HG03432 (cell line): ENCODE measurements around the gene CSF2.
A peak's percentile ranks its signal among the peaks of the same experiment; 100 is the strongest.

ENCODE experiments used
- ATAC-seq: cut with Tn5 transposase; IDR thresholded peaks from one replicate; pipeline ENCODE4 v1.9.1; 2021; ENCODE audit warnings: mild to moderate bottlenecking, moderate library complexity; ENCODE audit not compliant: unreplicated experiment

Gene CSF2

DNA sequence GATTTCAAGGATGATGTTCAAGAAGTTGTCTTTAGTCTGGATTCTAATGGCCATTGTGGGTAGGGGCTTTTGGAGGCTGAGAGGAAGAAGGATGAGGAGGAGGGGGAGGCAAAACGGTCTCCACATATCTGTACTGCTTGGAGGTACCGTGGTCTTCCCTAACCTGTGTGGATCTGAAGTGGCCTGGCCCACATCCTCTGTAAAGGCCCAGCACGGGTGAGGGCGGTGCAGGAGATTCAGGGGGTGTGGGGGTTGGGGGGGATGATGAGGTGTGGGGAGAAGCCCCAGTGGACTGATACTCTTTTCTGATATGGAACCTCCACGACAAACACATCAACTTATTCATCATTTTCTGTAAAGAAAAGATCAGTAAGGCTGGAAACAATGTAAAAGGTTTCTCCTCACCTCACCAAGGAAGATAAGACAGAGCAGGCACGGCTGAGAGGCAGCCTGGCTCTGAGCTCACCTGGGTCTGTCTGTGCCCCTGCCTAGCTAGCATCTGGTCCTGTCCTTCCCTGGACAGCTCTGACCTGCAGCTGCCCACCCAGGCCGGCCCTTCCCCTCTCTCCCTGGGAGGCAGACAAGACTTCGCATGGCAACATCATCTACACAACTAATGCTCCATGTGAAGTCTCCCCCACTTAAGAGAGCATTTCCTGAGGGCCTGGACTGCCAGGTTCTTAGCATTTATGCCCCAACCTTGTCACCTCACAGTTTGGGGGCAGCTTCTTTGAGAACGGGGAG is 18.7 kb upstream of the CSF2 start:
- no peak for ATAC-seq

DNA sequence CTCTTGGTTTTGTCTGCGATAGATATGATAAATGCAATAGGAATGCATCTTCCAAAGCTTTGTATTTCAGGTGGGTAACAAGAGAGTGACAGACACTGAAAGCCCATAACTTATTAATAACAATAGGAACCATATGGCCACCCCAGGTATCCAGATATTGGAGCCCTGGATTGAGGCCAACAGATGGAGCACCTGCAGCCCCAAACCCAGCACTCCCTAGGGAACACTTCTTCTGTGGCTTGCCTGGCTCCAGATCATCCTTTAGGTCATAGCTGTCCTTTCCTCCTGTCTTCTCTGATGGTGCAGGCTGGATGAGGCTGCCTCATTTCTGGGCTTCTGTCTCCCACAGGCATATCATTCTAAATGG is 18.2 kb upstream of the CSF2 start:
- ATAC-seq, result no peak

DNA sequence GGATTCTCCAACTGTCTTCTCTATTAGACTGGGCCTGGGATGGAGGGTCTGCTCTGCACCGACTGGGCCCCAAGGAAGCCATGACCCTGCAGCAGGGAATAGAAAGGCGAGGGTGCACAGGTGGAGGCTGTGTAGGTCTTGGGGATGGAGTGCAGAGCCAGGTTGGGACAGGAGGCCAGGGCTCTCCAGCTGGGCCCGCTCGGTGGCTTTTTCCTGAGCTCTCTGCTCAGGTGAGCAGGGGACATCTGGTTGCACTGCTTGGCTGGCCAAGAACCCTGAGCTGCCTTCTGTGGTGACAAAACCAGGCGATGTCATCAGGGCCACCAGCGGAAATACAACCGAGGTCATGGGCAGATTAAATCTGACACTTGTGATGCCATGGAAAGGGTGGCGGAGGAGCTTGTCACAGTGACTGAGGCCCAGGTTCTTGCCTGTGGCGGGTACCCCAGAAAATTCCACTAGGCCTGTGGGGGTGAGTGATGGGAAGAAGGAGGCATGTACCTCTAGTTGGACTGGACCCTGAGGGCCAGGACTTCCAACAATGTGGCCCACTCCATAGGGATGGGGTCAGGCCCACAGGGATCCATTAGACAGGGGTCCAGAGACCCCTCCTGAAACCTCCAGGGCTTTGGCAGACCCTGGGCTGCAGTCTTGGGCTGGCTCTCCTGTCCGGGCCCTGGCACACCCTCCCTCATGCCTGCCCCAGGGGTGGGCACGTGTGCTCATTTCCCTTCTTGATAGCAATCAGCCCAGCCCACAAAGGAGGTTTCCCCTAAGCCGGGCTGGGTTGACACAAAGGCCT is 17.6 kb upstream of the CSF2 start:
- ATAC-seq, result no peak

DNA sequence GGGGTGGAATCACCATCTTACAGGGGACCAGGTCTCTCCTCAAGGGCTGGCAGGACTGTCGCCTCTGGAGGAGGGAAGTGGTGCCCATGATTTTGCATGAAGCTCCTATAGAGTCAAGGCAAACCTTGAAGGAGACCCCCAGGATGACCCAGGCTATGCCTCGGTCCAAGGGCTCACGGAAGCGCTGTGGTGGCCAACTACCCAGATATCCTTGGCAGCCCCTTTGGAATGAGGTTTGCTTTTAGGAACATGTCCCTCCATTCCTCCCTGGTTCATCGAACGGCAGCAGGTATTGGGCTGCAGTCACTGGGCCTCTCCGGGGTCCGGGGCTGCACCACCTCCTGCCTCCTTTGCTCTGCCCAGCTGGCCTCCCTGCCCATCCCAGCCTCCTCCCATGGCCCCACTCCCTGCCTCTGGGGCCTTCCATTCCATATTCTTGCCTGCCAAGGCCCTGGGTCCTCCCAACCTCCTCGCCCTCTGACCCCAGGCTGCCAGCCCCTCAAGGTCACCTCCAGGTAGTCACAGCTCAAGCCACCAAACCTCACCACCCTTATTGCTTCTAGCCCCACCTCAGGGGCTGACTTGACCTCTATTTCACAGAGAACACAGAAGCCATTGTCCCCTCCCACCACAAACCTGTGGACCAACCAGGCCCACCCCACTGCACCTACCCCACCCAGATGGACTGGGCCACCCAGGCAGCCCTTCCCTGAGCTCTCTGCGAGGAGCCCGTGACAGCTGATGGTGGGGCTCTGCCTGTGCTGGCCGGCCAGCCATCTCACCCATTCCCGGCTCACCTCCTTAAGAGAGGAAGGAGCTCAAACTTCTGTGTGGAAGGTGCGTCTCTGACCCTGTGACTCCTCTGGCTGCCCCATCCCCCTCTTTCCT is 16.7 kb upstream of the CSF2 start:
- ATAC-seq, result no peak

DNA sequence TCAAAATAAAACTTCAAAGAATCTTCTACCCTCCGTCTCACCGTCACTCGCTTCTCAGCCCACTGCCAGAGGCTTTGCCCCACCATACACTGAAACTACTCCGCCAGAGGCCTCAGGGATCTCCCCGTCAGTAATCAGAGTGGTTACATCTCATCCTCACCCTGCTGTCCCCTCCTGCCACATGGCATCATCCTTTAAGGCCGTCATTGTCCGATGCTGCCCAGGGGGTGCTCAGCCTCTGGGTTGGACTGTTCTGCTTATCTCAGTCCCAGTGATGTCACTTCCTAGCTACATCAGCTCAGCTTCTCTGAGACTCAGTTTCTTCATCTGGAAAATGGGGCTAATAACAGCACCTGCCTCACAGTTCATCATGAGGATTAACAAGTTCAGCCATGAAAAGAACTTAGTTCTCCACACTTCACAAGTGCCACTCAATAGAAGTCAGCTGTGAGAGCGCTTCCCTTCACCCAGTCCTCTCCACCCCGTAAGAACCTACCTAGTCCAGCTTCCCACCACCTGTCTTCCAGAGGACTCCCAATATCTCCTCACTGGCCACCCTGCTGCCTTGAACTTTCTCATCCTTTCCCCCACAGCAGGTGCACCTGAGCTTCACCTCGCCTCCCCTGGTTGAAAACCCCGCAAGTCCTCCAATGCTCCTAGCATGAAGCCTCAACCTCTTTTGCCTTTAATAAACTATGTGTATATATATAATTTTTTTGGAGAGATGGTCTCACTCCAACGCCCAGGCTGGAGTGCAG is 15.9 kb upstream of the CSF2 start:
- ATAC-seq, result no peak

DNA sequence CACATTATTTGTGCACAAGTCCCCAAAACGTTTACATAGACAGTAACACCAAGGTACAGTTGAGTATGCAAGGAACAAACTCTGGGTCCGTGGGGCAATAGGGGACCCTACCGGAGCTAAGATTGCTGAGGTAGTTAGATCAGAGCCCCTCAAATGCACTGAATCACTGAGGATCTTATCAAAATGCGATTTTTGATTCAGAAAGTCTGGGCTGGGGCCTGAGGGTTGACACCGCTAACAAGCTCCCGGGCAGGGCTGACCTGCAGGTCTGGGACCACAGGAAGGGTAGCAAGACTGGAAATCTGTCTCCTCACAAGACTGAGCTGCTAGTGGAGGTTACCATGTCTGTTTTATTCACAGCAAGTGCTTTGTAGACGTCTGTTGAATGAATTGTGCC is 14.9 kb upstream of the CSF2 start:
- no peak for ATAC-seq

DNA sequence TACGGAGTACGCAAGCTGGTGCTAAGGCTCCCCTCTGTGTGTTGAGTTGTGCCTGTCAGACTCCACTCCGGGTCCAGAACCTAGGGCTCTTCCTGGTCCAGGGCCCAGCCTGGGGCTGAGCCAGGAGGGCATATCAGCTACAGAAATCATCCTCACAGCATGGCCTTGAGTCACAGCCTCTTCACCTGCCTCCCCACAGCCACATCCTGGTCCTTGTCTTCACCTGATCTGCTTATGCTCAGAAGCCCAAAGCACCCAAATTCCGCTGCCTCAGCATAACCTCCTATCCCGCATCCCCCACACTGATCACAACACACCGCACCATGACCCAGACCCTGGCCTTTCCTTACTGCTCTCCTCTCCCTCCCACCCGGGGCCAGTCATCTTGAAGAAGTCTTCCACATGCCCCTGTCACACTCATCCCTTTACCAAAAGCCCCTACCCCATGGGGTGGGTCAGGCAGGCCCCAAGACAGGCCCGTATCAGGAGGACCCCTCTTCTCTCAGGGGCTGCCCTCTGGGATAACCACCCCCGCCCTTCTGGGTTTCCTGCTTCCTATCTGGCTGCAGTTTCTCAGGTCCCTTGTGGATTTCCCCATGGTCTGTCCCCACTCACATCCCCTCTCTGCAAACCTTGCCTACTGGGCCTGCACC is 14.4 kb upstream of the CSF2 start:
- ATAC-seq, result no peak

DNA sequence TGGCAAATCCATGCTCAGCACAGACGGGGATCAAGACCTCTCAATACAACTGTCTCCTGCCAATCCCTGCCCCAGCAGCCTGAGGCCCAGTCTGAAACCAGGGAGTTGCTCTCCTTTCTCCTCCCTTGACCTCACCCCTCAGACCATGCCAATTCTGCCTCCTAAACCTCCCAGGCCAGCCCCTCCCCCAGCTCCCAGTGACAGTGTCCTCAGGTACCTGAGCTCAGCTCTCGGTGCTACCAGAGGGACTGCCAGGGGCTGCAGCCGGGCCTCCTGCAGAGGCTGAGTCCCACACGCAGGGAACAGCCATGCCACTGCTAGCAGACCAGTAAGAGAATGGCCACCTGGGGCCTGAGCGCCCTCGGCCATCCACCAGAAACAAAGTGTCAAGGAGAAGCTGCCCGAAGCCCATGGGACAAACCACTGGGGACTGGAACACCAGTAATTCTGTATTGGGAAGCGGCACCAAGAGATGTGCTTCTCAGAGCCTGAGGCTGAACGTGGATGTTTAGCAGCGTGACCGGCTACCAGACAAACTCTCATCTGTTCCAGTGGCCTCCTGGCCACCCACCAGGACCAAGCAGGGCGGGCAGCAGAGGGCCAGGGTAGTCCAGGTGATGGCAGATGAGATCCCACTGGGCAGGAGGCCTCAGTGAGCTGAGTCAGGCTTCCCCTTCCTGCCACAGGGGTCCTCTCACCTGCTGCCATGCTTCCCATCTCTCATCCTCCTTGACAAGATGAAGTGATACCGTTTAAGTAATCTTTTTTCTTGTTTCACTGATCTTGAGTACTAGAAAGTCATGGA is 13.7 kb upstream of the CSF2 start:
- no peak for ATAC-seq

DNA sequence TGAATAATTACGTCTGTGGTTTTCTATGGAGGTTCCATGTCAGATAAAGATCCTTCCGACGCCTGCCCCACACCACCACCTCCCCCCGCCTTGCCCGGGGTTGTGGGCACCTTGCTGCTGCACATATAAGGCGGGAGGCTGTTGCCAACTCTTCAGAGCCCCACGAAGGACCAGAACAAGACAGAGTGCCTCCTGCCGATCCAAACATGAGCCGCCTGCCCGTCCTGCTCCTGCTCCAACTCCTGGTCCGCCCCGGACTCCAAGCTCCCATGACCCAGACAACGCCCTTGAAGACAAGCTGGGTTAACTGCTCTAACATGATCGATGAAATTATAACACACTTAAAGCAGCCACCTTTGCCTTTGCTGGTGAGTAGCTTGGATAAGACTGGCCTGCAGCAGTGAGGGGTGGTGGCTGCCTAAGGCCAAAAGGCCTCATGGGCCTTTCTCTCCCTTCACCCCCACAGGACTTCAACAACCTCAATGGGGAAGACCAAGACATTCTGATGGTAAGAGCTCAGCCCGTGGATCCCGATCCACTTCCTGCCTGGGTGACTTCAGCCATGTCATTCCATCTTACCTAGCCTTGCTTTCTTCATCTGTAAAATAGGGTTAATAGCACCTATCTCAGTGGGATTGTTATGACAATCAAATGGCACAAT is 13.0 kb upstream of the CSF2 start, which contains the start of gene IL3:
TSS of gene IL3 (plus strand) at position 155 of the 661 bp plus-strand sequence. CDS start at position 207, 52 bp downstream.
- ATAC-seq, result no peak

DNA sequence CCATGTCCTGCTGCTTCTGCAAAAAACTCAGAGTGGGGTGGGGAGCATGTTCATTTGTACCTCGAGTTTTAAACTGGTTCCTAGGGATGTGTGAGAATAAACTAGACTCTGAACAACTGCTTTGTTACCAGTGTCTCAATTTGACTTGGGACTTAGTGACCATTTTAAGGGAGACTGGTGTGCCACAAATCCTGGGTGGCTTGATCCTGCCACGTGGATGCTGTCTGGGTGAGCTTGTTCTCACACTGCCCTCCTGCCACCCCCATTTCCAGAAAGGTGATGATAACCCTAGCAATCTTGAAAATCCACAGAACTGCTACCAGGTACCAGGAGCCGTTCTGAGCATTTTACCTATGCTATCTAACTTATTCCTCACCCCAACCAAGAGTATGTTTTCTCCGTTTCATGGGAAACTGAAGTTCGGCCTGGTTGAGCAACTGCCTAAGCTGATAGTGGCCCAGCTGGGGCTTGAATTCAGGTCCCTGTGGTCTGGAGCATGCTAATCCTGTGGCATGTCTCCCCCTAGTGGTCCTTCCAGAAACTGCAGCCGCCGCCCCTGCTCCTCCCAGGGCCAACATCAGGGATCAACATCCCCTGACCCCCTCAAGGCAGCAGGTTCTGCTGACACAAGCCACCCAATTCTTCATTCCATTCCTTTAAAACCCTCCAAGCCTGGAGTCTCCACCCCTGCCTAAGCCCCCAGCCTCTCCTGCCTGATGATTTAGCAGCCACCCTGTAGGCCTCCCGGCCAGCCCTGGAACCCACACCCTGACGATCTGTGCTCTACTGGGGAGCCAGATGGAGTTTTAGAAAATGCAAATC is 10.3 kb upstream of the CSF2 start:
- peak; percentile 67 for ATAC-seq

DNA sequence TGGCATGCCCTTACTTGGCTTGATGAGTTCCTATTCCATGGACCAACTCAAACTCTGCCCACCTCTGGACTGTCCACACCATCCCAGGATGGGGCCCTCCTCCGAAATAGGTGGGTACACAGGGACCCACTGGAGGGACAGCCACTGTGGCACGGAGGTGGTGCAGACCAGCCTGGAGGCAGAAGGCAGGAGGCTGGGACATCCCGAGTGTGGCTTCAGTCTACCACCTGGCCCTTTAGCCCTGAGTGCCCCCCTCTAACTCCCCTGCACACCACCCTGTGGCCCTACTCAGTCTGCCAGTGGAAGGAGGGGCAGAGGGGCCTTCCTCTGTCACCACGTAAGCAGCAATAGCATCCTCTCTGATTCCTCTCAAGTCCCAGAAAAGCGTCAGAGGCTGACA is 9.4 kb upstream of the CSF2 start:
- ATAC-seq, result no peak

DNA sequence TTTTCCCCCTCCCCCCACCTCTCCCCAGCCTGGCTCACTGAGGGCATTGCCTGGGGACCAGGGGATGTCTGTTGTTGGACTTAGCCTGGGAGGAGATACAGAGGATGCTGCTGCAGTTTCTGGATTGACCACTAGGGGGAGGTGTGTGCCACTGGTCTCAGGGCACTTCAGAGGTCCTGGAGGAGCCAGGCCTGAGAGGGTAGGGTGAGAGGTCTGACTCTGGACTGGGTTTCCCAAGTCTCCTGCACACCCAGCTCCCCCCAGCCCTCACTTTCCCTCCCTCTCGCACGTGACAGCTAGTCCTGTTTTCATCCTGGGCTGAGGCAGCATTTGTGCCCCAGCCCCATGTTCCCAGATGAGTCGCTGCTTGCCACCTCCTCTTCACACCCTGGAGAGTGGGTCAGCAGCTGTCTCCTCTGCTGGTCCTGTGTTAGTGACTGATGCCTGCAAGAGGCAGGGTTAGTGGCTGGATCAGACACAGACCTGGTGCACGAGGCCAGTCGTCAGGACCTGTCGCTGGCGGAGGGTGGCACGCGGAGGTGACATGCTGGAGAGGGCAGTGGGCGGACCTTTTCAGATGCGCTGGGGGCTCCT is 8.8 kb upstream of the CSF2 start:
- ATAC-seq, result peak; percentile 73

DNA sequence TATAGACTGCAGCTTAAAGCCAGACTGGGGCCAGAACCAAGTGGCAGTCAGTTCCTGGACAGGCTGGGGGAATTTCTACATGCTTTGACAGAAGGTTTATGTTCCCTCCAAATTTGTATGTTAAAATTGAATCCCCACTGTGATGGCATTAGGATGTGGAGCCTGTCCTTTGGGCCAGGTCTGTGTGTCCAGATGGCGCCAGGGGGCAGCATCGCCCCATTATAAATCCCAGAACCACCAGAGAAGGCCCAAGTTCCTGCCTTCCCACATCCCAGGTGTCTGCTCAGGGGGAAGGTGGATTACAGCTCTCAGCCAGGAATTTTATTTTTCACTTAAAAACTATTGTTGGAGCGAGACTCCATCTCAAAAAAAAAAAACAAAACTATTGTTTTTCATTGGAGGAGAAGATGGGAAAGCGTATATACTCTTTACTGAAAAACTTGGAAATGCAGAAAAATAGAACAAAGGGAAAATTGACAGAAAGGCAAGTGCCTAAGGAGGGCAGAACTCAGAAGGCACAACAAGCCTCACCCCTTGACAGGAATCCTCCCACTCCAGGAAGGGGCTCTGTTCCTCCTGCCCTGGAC is 8.1 kb upstream of the CSF2 start:
- peak; percentile 47 for ATAC-seq

DNA sequence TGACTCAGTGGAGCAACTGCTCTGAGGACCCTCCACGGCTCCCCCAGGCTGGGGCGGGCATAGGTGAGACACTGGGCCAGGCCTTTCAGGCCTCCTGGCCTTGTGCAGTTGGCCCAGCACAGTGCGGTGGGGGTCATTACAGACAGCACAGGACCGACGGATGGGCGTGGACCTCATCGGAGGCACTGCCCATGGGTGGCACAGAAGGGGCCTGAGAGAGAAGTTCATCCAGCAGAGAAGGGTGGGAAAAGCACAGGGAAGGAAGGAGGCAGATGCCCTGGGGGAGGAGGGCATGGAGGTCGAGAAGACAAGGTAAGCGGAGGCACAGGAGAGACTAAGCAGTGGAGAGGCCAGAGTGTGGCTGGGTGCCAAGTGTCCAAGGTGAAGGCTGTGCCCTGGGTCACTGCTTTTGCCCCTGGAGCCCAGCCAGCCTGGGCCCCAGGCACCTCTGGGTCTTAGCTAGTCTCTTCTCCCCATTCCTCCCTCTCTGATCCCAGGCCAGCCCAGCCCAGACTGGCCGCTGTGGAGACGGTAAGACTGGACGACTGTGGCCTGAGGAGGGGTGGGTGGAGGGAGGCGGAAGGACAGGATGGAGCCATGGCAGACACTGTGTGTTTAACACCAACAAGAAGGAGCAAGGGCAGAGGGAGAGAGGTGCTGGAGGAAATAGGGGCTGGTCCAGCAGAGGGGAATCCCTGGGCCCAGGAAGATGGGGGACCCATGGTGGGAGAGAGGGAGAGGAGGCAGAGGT is 7.5 kb upstream of the CSF2 start:
- no peak for ATAC-seq

DNA sequence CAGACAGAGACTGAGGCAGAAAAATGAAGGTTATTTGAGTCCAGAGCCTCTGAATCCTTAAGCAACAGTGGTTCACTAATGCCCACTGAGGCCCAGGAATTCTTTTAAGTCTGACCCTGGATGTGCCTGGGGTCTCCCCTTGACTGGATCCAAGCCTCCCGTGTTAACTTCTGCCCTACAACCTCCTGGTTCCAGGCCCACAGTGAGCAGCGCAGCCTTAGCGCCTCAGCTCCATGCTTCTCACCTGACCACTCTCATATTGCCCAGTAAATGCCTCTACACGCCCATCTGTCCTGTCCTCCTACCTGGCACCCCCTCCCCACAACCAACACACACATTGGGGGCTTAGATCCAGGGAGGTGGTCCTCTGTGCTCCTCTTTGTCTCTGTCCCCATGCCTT is 6.7 kb upstream of the CSF2 start:
- no peak for ATAC-seq

DNA sequence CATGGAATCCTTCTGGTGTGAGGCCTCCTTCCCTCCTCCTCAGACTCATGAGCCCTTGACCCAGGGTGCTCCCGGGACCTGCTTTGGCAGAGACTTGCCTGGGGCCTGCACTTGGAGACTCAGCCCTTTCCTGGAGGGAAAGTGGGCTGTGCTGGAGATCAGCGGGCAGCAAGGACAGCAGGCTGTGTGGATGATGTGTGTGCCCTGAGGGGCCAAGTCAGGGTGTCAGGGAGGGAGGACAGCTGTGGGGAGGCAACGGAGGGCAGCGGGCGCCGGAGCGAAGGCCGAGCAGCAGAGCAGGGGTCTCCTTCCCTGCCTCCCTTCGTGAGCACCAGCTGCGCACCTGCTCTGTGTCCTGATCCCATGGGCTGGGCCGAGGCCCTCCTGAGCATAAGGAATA is 6.1 kb upstream of the CSF2 start:
- ATAC-seq, result no peak
